OCI-LY7 (cell line): ENCODE results near the gene APCDD1. TPM values are rescaled to one million over a fixed set of nuclear protein-coding genes. Genes with fewer than 3 reads are reported as not detected.

Experiments
- total RNA-seq, 2 experiments: library from RNA; depleted of rRNA in 1 of 2; stranded (reverse); fragments of >200 nt in 1 of 2; shearing (Covaris generic) in 1 of 2; gene quantifications; 2 replicates each; pipeline ENCODE4 v1.2.3, GENCODE V29; 2014 to 2022

Gene APCDD1
- total RNA-seq, 2 experiments from 2014 or later: not detected

Other genes starting within 250 kb of the APCDD1 start
- gene NAPG, start 71.4 kb downstream of the APCDD1 start, total RNA-seq (2014; rRNA removed; shearing (Covaris generic)): 34.6 and 41.4 TPM in 2 replicates
- 52.3 and 52.9 TPM in 2 replicates for gene NAPG, start 71.4 kb downstream of the APCDD1 start, total RNA-seq (2022)